Sciatic nerve (tissue), 1 donor: ENCODE data around the gene MYO18B. TPM values are rescaled to one million over a fixed set of nuclear protein-coding genes. Genes with fewer than 3 reads are reported as not detected.

ENCODE experiments used
- total RNA-seq: library from RNA; stranded (reverse); fragmentation: NEBNext Ultra II Directional; extraction: Animal tissue kit (Norgen Biotek cat#: 25700); gene quantifications from one replicate; pipeline ENCODE4 v1.2.1, GENCODE V29; 2021
- donor health status: DM: no; HTN: no; CAD: no.

The MYO18B gene
- total RNA-seq, 1 donor from 2014 or later = not detected

Other genes with a start within 250 kb of the MYO18B start
- 13.5 TPM for gene GRK3, start 177.5 kb upstream of the MYO18B start, total RNA-seq